Fibroblast of pulmonary artery (primary cell): ENCODE measurements around the gene ARL6IP5.
A peak's percentile ranks its signal among the peaks of the same experiment; 100 is the strongest.

ENCODE experiments used
- DNase-seq: peaks from one replicate; pipeline ENCODE4 v3.0.0-alpha.2; 2010; ENCODE audit warnings: low read depth
- H3K4me3 ChIP-seq: replicated peaks from 2 replicates; pipeline ENCODE4 v1.5.1; 2011; ENCODE audit warnings: low read depth, mild to moderate bottlenecking, control low read depth, low read length, moderate library complexity
- TF ChIP-seq, protein P1 (sequence below): IDR thresholded peaks from 2 replicates; pipeline ENCODE4 v1.5.1; 2011; ENCODE audit warnings: mild to moderate bottlenecking, control low read depth, low read length, inconsistent platforms; ENCODE audit errors: missing control alignments

Gene ARL6IP5, protein sequence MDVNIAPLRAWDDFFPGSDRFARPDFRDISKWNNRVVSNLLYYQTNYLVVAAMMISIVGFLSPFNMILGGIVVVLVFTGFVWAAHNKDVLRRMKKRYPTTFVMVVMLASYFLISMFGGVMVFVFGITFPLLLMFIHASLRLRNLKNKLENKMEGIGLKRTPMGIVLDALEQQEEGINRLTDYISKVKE

DNA sequence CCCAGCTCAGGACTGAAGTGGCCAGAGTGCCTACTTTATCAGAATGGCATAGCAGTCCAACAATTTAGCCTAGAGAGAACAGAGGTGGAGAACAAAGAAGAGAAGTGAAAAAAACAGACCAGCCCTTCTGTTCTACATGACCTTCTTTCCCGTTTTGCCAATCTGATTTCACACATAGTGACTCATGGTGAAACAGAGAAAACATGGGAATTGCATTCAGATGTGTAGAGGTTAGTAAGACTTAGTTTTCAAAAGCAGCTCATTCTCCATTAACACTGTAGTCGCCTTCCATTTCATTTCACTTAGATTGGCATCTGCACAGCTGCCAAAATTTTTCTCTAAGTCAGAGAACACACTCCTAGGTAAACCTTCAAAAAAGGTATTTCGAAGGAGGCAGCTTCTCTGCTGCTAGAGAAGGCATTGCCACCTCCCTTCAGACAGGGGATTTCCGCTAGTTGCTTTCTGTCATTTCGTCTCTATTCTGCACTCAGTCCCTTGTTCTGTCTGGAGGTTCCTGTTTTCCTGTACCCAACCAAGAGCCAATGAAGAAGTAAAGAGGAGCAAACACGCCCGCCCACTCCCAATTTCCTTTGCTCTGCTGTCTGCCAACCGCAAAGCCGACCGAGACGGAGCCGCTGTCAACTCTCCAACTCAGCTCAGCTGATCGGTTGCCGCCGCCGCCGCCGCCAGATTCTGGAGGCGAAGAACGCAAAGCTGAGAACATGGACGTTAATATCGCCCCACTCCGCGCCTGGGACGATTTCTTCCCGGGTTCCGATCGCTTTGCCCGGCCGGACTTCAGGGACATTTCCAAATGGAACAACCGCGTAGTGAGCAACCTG lies at the start of gene ARL6IP5:
Gene ARL6IP5 (plus strand): TSS at position 612 of the 842 bp plus-strand sequence. CDS start 111 bp downstream, at position 723.
- peak within 1 kb of the TSS; percentile 98 for H3K4me3 ChIP-seq
- TF ChIP-seq, protein P1, sequence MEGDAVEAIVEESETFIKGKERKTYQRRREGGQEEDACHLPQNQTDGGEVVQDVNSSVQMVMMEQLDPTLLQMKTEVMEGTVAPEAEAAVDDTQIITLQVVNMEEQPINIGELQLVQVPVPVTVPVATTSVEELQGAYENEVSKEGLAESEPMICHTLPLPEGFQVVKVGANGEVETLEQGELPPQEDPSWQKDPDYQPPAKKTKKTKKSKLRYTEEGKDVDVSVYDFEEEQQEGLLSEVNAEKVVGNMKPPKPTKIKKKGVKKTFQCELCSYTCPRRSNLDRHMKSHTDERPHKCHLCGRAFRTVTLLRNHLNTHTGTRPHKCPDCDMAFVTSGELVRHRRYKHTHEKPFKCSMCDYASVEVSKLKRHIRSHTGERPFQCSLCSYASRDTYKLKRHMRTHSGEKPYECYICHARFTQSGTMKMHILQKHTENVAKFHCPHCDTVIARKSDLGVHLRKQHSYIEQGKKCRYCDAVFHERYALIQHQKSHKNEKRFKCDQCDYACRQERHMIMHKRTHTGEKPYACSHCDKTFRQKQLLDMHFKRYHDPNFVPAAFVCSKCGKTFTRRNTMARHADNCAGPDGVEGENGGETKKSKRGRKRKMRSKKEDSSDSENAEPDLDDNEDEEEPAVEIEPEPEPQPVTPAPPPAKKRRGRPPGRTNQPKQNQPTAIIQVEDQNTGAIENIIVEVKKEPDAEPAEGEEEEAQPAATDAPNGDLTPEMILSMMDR, result no peak

DNA sequence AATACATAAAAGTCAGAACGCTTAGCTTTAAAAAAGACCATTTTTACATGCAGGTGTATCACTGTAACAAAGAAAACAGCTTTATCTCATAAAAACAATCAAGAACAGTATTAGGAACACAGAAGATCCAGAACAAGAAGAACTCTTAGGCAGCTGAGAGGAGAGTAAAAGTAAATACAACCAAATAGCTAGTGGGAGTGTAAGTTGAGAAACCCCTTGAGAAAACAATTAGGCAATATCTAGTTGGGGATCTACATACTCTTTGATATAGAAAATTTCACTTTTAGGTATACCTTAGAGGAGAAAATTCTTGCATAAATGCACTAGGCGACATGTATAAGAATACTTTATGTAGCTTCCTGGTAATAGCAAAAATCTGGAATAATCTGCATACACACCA lies 40.1 kb upstream of the ARL6IP5 start:
- peak; percentile 18 for DNase-seq
- no peak overlapping the region for H3K4me3 ChIP-seq
- TF ChIP-seq, protein P1, result no peak

More for the DNA sequence above, at the start of gene ARL6IP5:
- DNase-seq, result peak; percentile 95

DNA sequence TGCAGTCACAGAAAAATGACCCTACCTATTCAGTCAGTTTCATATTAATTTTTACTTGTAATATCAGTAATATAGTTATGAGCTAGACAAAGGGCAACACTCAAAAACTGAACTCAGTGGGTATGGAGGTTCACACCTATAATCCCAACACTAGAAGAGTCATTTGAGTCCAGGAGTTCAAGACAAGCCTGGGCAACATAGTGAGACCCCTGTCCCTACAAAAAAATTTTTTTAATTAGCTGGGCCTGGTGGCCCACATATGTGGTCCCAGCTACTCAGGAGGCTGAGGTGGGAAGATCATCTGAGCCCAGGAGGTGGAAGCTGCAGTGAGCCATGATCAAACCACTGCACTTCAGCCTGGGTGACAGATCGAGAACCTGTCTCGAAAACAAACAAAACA lies 35.7 kb upstream of the ARL6IP5 start:
- TF ChIP-seq, protein P1, result no peak
- no peak overlapping the region for H3K4me3 ChIP-seq
- DNase-seq, result no peak

DNA sequence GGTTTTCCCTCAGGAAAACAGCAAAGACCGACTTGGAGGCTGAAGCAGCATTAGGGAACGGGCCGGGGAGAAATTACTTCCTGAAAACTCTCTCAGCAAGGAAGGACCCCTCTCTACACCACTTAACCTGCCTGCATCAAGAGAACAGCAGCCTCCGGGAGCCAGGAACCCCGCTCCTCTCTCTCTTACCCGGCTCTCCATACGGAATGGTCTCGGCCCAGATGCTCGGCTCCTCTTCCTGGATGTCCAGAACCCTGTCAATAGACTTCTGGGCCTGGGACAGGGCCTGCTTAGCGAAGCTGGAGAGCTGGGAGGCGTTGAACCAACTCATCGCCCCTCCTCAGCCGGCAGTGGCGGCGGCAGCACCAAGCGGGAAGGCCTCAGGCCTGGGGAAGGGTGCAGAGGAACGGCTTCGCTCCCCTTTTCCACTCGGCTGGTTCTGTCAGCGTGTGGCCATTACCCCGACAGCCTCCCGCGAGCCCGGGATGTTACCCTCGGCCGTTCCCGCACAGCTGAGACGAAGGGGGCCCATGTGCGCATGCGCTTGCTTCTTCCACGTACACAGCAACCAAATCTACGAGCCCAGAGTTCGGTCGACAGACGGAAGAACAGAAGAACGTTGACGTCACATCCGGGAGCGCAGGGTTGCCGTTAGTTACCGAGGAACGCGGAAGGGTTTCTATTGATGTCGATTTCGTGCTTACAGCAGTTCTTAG lies 32.8 kb upstream of the ARL6IP5 start, which contains the start of gene TMF1:
Gene TMF1 (minus strand): TSS at position 578 of the 716 bp plus-strand sequence. CDS start 247 bp downstream, at position 331.
- TF ChIP-seq, protein P1, result no peak
- peak; percentile 100 for DNase-seq
- peak within 1 kb of the TSS; percentile 85 for H3K4me3 ChIP-seq

DNA sequence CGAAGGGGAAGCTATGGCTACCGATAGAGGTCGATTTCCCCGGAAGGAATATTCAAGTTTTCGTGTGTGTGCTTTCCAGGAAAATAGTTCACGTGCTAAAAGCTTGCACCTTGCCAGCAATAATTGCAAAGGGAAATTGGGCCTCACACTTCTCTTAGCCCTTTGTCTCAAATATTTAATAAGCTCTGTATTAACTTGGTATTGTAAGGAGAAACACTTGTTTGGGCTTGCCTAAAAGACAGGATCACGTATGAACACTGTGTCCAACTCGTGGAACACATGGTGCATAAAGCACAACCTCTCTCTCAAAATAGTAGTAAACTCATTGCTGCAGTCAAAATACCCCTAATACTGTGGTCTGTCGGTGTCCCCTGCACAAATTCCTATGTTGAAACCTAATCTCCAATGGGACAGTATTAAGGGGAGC lies 32.3 kb upstream of the ARL6IP5 start:
- no peak for DNase-seq
- H3K4me3 ChIP-seq, result peak overlapping the region; percentile 85
- TF ChIP-seq, protein P1, result no peak

DNA sequence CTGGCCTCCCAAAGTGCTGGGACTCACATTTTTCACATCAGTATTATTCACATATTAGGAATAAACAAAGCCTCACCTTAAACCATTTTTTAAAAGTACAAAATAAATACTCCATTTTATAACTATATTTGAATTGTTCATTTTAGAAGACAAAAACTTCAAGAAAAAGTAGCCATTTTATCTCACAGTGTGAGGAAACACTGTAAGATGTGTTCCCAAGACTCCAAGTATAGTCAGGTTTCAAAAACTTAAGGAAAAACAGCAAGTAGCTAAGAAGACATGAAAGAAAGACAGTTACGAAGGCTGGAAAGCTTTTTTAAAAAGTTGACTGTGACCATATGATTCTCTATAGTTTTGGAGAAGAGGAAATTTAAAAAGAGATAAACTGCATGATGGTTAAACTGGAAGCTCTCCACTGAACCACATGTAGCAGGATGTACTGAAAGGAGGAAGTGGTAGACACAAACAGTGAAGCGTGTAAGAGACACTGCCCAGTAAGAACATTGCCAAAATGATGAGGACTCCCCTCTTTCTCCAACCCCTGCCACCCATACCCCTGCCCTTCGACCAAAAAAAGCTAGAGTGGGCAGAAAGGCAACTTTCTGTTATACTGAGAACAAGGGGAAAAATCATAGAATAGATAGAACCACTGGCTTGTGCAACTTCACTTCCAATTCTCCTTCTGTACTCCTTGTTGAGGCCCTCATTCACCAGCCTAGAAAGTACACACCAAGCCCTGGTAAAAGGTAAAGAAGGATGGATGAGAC lies 26.4 kb upstream of the ARL6IP5 start:
- no peak for DNase-seq
- H3K4me3 ChIP-seq, result no peak overlapping the region
- TF ChIP-seq, protein P1, result no peak
